BLaER1 treated with 17β-estradiol and CSF1 and Interleukin-3, amounts not matched to agents 10 nM and 100 nM (cell line): ENCODE results near the gene SREBF2.

Source experiments
- H3K27ac ChIP-seq, 11 experiments: shearing (Covaris generic); formaldehyde crosslinking; 2 replicates each; pipeline ENCODE4 v1.8.1; 2022
- H3K27me3 ChIP-seq, 11 experiments: shearing (Covaris generic); formaldehyde crosslinking; 2 replicates each; pipeline ENCODE4 v1.8.1; 2022
- H3K36me3 ChIP-seq, 11 experiments: shearing (Covaris generic); formaldehyde crosslinking; 2 replicates each; pipeline ENCODE4 v1.8.1; 2022
- H3K4me1 ChIP-seq, 10 experiments: shearing (Covaris generic); formaldehyde crosslinking; 2 replicates each; pipeline ENCODE4 v1.8.1; 2022
- H3K4me2 ChIP-seq, 11 experiments: shearing (Covaris generic); formaldehyde crosslinking; 2 replicates each; pipeline ENCODE4 v1.8.1; 2022
- H3K4me3 ChIP-seq, 10 experiments: shearing (Covaris generic); formaldehyde crosslinking; 2 replicates each; pipeline ENCODE4 v1.8.1; 2022
- H3K9ac ChIP-seq, 11 experiments: shearing (Covaris generic); formaldehyde crosslinking; 2 replicates each; pipeline ENCODE4 v1.8.1; 2022
- H3K9me3 ChIP-seq, 11 experiments: shearing (Covaris generic); formaldehyde crosslinking; replicated peaks in 1 of 11; 2 replicates each; pipeline ENCODE4 v1.8.1; 2022
- H4K20me1 ChIP-seq, 11 experiments: shearing (Covaris generic); formaldehyde crosslinking; 2 replicates each; pipeline ENCODE4 v1.8.1; 2022
- Cebpa-rat ChIP-seq, 11 experiments: shearing (Covaris generic); IDR thresholded peaks; 2 replicates each; pipeline ENCODE4 v1.8.1; 2022

Gene SREBF2

DNA sequence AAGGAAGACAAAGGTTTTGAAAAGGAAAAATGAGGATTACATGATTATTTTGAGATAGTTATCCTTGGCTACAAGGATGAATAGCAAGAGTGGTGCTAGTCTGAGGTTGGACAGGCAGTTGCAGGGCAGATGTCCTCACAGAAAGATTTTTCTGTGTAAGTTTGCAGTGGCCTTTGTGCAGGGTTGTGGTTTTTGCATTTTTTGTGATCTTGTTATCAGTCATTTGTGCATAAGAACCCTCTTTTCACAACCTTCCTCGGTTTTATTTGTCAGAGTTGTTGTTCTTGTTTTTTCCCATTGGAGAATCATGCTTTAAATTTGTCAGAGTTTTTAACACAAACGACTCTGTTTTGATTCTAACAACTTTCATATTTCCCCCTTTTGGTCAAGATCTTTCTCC, 31.0 kb upstream of the SREBF2 start:
- H3K9me3 ChIP-seq = no peaks in the 10 kb centered on the region
- H3K4me1 ChIP-seq = peaks cover 31 to 63% (median 51%) of the 10 kb centered on the region in 10 experiments
- peak overlapping the region; percentile 88 to 97 (median 94) for H3K4me2 ChIP-seq
- no peak for TF ChIP-seq Cebpa-rat (IDR thresholded peaks at IDR 0.05)
- H3K4me3 ChIP-seq = peak overlapping the region; percentile 74 to 88 (median 81); a peak in 15 of 20 replicates
- H3K36me3 ChIP-seq = peaks cover 0 to 5% (median 0%) of the 10 kb centered on the region in 11 experiments; a peak in 2 of 22 replicates
- no peaks in the 10 kb centered on the region for H3K27me3 ChIP-seq
- H4K20me1 ChIP-seq = no peaks in the 10 kb centered on the region; a peak in 4 of 22 replicates
- peak overlapping the region in 10 of 11 experiments; percentile 80 to 88 (median 85); a peak in 13 of 22 replicates for H3K9ac ChIP-seq
- no peak overlapping the region for H3K27ac ChIP-seq

DNA sequence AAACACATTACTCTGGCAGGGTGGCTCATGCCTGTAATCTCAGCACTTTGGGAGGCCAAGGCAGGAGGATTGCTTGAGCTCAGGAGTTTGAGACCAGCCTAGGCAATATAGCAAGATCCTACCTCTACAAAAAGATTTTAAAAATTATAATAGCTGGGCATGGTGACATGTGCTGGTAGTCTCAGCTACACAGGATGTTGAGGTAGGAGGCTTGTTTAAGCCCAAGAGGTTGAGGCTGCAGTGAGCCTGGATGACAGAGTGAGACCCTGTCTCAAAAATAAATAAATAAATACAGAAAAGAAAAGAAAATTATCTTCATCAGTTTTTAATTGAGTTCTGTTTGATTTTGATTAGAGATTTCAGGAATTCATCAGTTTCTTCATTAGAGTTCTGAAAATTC, 27.3 kb upstream of the SREBF2 start:
- Histone ChIP-seq H3K9ac (0 out of 22 replicates have a peak overlapping the region, but pooled peaks of 1 of the 11 experiments have one; percentile 14), H3K27ac (no peak overlapping the region; a peak in 1 of 22 replicates), H3K4me1 (peaks cover 19 to 48% (median 38%) of the 10 kb centered on the region in 10 experiments), H4K20me1 (peaks cover 0 to 24% (median 4%) of the 10 kb centered on the region in 11 experiments; a peak in 8 of 22 replicates), H3K27me3 (no peaks in the 10 kb centered on the region), H3K9me3 (no peaks in the 10 kb centered on the region), H3K36me3 (peaks cover 13 to 36% (median 23%) of the 10 kb centered on the region in 11 experiments; a peak in 19 of 22 replicates), H3K4me3 (no peak overlapping the region), H3K4me2 (peak overlapping the region in 4 of 11 experiments; percentile 12 to 45 (median 34); a peak in 4 of 22 replicates)
- TF ChIP-seq Cebpa-rat (IDR thresholded peaks at IDR 0.05) = no peak

DNA sequence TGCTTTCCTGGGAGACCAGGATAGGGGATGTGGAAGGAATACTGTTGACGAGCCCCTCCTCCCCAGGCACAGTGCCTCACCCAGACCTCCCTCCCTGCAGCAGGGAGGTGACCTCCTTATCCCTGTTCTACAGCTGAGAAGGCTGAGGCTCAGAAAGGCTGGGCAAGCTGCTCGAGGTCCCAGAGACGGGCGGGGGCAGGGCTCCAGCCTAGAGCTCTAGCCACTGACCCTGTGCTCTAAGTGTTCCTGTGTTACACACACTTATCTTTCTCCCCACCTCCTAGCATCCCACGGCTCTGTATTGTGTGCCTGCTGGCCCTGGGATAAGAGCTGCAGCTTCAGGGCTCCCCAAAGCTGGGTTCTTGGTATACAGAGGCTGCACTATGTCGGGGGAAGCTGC, 24.5 kb upstream of the SREBF2 start:
- Histone ChIP-seq H3K4me1 (peaks cover 5 to 28% (median 21%) of the 10 kb centered on the region in 10 experiments; a peak in 18 of 20 replicates), H3K36me3 (peaks cover 28 to 62% (median 49%) of the 10 kb centered on the region in 11 experiments; a peak in 21 of 22 replicates), H3K4me2 (no peak overlapping the region), H4K20me1 (peaks cover 0 to 31% (median 4%) of the 10 kb centered on the region in 11 experiments; a peak in 7 of 22 replicates), H3K4me3 (no peak overlapping the region), H3K27ac (peak overlapping the region in 1 of 11 experiments; percentile 7; a peak in 1 of 22 replicates), H3K9ac (no peak overlapping the region), H3K27me3 (no peaks in the 10 kb centered on the region), H3K9me3 (no peaks in the 10 kb centered on the region)
- no peak for TF ChIP-seq Cebpa-rat (IDR thresholded peaks at IDR 0.05)

DNA sequence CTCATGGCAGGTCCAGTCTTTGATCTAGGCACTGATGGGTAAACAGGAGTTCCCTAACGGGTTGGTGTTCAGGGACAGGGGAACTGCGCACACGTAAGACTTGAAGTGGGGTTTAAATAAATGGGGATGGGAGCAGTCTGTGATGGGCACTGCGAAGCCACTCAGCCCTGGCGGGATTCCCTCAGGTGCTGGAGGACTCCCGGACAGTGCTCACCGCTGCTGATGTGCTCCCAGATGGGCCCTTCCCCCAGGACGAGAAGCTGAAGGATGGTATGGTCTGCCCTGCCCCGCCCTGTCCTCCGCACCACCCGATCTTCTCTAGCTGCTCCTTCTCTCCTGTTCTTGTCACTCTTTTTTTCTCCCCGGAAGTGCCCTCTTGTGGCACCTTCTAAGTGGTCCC, 22.9 kb upstream of the SREBF2 start:
- no peak for TF ChIP-seq Cebpa-rat (IDR thresholded peaks at IDR 0.05)
- Histone ChIP-seq H3K4me3 (no peak overlapping the region), H3K27ac (no peak overlapping the region), H3K27me3 (no peaks in the 10 kb centered on the region), H3K9me3 (no peaks in the 10 kb centered on the region), H3K4me1 (peaks cover 0 to 16% (median 12%) of the 10 kb centered on the region in 10 experiments; a peak in 15 of 20 replicates), H4K20me1 (peaks cover 0 to 38% (median 4%) of the 10 kb centered on the region in 11 experiments; a peak in 7 of 22 replicates), H3K4me2 (no peak overlapping the region), H3K9ac (no peak overlapping the region), H3K36me3 (peaks cover 32 to 79% (median 64%) of the 10 kb centered on the region in 11 experiments)

DNA sequence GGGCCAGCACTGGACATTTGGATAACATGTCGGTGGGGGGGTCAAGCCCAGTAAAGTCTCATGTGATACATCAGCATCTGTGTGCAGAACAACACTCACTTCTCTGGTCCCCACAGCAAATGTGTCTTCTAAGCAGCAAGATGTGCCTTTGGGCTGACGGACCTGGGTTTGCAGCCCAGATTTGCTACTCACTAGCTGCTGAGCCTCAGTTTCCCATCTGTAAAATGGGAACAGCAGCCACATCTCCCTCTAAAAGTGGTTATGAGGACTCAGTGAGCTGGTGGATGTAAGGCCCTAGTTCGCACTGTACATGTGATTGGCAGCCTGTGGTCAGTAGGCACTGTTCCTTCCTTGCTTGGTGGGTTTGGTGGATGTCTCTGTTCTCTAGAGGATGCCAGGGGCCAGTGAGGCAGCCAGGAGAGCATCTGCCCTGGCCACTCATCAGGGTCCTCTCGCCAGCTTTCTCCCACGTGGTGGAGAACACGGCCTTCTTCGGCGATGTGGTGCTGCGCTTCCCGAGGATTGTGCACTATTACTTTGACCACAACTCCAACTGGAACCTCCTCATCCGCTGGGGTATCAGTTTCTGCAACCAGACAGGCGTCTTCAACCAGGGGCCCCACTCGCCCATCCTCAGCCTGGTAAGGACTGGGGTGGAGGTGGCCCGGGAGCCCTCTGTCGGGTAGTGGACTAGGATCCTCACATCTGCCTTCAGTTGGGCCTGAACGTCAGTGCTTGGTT, 19.9 kb upstream of the SREBF2 start:
- Histone ChIP-seq H3K4me1 (no peaks in the 10 kb centered on the region), H3K27me3 (no peaks in the 10 kb centered on the region), H3K36me3 (peaks cover 43 to 98% (median 81%) of the 10 kb centered on the region in 11 experiments), H4K20me1 (peaks cover 0 to 35% (median 4%) of the 10 kb centered on the region in 11 experiments; a peak in 7 of 22 replicates), H3K9ac (peak overlapping the region in 1 of 11 experiments; percentile 24; a peak in 2 of 22 replicates), H3K27ac (no peak overlapping the region), H3K4me2 (no peak overlapping the region), H3K4me3 (no peak overlapping the region), H3K9me3 (no peaks in the 10 kb centered on the region)
- no peak for TF ChIP-seq Cebpa-rat (IDR thresholded peaks at IDR 0.05)

DNA sequence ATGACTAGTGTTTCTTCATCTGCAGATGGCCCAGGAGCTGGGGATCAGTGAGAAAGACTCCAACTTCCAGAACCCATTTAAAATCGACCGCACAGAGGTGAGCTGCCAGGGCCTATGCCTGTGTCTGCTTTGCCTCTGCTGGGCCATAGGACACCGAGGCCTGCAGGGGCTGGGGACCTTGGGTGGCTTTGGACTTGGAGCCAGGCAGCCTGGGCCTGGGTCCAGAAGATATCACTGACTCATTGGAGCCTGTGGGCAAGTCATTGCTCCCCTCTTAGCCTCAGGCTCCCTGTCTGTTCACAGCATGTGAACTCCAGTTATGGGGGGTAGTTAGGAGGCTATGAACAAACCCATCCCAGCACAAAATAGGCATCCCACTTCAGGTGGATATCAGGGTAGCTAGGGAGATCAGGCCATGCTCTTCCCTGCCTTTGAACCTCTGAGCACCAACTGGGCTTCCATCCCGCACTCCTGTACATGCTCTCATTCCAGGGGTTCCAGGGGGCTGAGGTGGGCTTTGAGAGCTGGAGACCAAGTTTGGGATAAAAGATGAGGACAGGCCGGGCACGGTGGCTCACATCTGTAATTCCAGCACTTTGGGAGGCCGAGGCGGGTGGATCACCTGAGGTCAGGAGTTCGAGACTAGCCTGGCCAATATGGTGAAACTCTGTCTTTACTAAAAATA, 19.0 kb upstream of the SREBF2 start:
- Histone ChIP-seq H3K27ac (no peak overlapping the region), H3K27me3 (no peaks in the 10 kb centered on the region), H3K9ac (no peak overlapping the region), H4K20me1 (peaks cover 0 to 26% (median 4%) of the 10 kb centered on the region in 11 experiments; a peak in 6 of 22 replicates), H3K4me3 (no peak overlapping the region), H3K4me2 (no peak overlapping the region), H3K9me3 (no peaks in the 10 kb centered on the region), H3K36me3 (peaks cover 47 to 98% (median 79%) of the 10 kb centered on the region in 11 experiments), H3K4me1 (no peaks in the 10 kb centered on the region; a peak in 1 of 20 replicates)
- TF ChIP-seq Cebpa-rat (IDR thresholded peaks at IDR 0.05) = no peak

DNA sequence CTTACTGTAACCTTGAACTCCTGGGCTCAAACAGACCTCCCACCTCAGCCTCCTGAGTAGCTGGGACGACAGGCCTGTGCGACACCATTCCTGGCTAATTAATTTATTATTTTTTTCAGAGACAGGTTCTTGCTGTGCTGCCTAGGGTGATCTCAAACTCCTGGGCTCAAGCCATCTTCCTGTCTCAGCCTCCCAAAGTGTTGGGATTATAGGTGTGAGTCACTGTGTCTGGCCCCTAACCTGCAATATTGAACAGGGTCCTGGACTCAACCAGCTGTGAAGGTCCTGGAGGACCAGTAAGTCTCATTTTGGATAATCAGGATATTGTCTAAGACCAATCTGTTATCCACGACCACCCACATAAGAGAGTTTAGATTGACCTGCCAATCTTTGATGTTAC, 17.2 kb upstream of the SREBF2 start:
- Histone ChIP-seq H3K4me2 (no peak overlapping the region), H3K36me3 (peaks cover 35 to 87% (median 66%) of the 10 kb centered on the region in 11 experiments), H3K4me3 (no peak overlapping the region), H3K4me1 (peaks cover 5 to 9% (median 6%) of the 10 kb centered on the region in 10 experiments), H3K9me3 (no peaks in the 10 kb centered on the region), H4K20me1 (peaks cover 0 to 14% (median 0%) of the 10 kb centered on the region in 11 experiments; a peak in 3 of 22 replicates), H3K9ac (no peak overlapping the region), H3K27me3 (no peaks in the 10 kb centered on the region), H3K27ac (no peak overlapping the region)
- no peak for TF ChIP-seq Cebpa-rat (IDR thresholded peaks at IDR 0.05)

DNA sequence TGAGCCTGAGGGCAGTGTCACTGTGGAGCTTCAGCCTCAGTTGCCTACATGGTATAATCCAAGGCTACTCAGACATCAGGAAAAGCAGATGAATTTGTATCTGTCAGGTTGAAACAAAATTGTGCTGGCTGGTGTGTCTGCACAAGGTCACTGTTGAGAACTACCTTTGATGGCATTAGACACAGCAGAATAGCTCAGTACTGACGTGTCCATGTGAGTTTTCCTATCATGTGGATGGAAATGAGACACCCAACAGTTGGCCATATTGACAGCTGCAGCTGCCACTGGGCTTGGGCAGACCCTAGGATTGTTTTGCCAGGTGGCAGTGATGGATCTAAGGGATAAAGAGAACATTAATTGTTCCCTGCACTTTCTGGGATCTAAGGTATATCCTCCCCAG, 16.7 kb upstream of the SREBF2 start:
- Histone ChIP-seq H3K4me1 (peaks cover 10 to 14% (median 10%) of the 10 kb centered on the region in 10 experiments), H3K4me3 (no peak overlapping the region), H3K27ac (no peak overlapping the region), H3K9me3 (no peaks in the 10 kb centered on the region), H4K20me1 (peaks cover 0 to 14% (median 0%) of the 10 kb centered on the region in 11 experiments; a peak in 2 of 22 replicates), H3K27me3 (no peaks in the 10 kb centered on the region), H3K4me2 (no peak overlapping the region), H3K36me3 (peaks cover 35 to 81% (median 61%) of the 10 kb centered on the region in 11 experiments), H3K9ac (no peak overlapping the region)
- TF ChIP-seq Cebpa-rat (IDR thresholded peaks at IDR 0.05) = no peak

DNA sequence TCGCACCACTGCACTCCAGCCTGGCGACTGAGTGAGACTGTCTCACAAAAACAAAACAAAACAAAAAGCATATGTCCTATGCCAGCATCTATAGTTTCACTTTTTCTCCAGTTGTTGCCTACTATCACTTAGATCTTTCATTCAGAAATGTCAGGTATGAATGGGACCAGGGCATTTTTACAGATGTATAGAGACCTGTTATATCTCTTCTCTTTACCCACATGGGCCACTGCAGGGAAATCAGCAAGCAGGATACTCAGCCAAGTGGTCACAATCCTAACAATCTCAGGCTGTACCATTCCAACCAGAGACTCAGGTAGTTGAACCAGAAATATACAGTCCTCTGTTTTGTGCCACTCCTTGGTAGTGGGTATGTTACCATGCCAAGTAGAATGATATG, 16.0 kb upstream of the SREBF2 start:
- Histone ChIP-seq H3K36me3 (peaks cover 30 to 75% (median 56%) of the 10 kb centered on the region in 11 experiments), H4K20me1 (peaks cover 0 to 14% (median 2%) of the 10 kb centered on the region in 11 experiments; a peak in 4 of 22 replicates), H3K4me1 (peaks cover 10 to 19% (median 15%) of the 10 kb centered on the region in 10 experiments), H3K27ac (no peak overlapping the region), H3K4me3 (no peak overlapping the region), H3K9ac (no peak overlapping the region), H3K4me2 (no peak overlapping the region), H3K27me3 (no peaks in the 10 kb centered on the region), H3K9me3 (no peaks in the 10 kb centered on the region)
- no peak for TF ChIP-seq Cebpa-rat (IDR thresholded peaks at IDR 0.05)
